A549 treated with Hydrocortisone at 1 μM for 4 hours (cell line): ENCODE measurements around the gene MUL1. TPM values are rescaled to one million over a fixed set of nuclear protein-coding genes. Genes with fewer than 3 reads are reported as not detected.

Experiments
- total RNA-seq: library from RNA; stranded (reverse); fragments of 200-300 nt; extraction: Qiagen RNA extraction; gene quantifications from 5 replicates; pipeline ENCODE4 v1.2.3, GENCODE V29; 2022

The MUL1 gene
- 43.3 to 47.2 TPM (median 46.4 TPM) in 5 replicates for total RNA-seq

GRCh38 chr1:20507564-20508410 lies at the start of gene MUL1:
TSS of gene MUL1 (minus strand) at chr1:20508151. CDS start at chr1:20508024, 127 bp downstream.

GRCh38 chr1:20551945-20552727 lies 44.2 kb upstream of the MUL1 start, which contains the start of gene FAM43B:
TSS of gene FAM43B (plus strand) at chr1:20552573. CDS start at chr1:20552974, 401 bp downstream.

GRCh38 chr1:20485527-20486456 lies 22.2 kb downstream of the MUL1 start, which contains the start of gene CAMK2N1:
TSS of gene CAMK2N1 (minus strand) at chr1:20486210. CDS start at chr1:20485379, 831 bp downstream.

Other genes with a start within 250 kb of the MUL1 start
- not detected in 5 replicates for gene VWA5B1, start 217.3 kb downstream of the MUL1 start, total RNA-seq
- 47.5 to 62.6 TPM (median 61.1 TPM) in 5 replicates for gene CAMK2N1, start 21.9 kb downstream of the MUL1 start, total RNA-seq
- 3.3 to 4.8 TPM (median 4.2 TPM) in 5 replicates for gene FAM43B, start 44.4 kb upstream of the MUL1 start, total RNA-seq
- gene CDA, start 80.9 kb upstream of the MUL1 start, total RNA-seq: 31.6 to 40.9 TPM (median 33.4 TPM) in 5 replicates
- gene PINK1, start 125.3 kb upstream of the MUL1 start, total RNA-seq: 28.3 to 36.8 TPM (median 30.5 TPM) in 5 replicates
- gene DDOST, start 153.2 kb upstream of the MUL1 start, total RNA-seq: 196 to 212 TPM (median 208 TPM) in 5 replicates
- gene KIF17, start 209.9 kb upstream of the MUL1 start, total RNA-seq: 1.3 to 2.8 TPM (median 2.3 TPM) in 5 replicates
- gene SH2D5, start 224.6 kb upstream of the MUL1 start, total RNA-seq: 12.1 to 17.9 TPM (median 15.3 TPM) in 5 replicates